HEK293 (cell line): ENCODE data around the gene DNAJC17.

ENCODE experiments used
- CTCF ChIA-PET: fragments of 350-600 bp; formaldehyde crosslinking; extraction: SDS; loops from one replicate; lab custom pipeline; 2021; ENCODE audit warnings: antibody characterized with exemption; lab: Yijun Ruan, JAX
- POLR2A ChIA-PET: fragments of 300-600 bp; formaldehyde crosslinking; extraction: SDS; loops from one replicate; lab custom pipeline; 2020; ENCODE audit warnings: antibody characterized with exemption, inconsistent platforms; lab: Yijun Ruan, JAX
- H3K27ac ChIP-seq: fragments of 200-500 bp; sonication (Bioruptor generic); 2 replicates; pipeline ENCODE4 v1.5.1; 2014; ENCODE audit warnings: low read depth, low read length, control low read depth, inconsistent platforms; ENCODE audit errors: extremely low read depth
- H3K36me3 ChIP-seq, 2 experiments: fragments of 200-500 bp in 1 of 2; sonication (Bioruptor generic) in 1 of 2; 1 replicate in 1 of 2; 2 replicates in 1 of 2; pipeline ENCODE4 v1.5.1; 2014 to 2017; ENCODE audit warnings: inconsistent platforms in 2 of 2, low read length in 2 of 2; ENCODE audit not compliant: control insufficient read depth in 2 of 2, insufficient read depth in 1 of 2
- H3K4me1 ChIP-seq: fragments of 200-500 bp; sonication (Bioruptor generic); 2 replicates; pipeline ENCODE4 v1.5.1; 2014; ENCODE audit warnings: mild to moderate bottlenecking, low read length, inconsistent platforms; ENCODE audit not compliant: control insufficient read depth, insufficient read depth
- H3K4me3 ChIP-seq: 2 replicates; pipeline ENCODE4 v1.5.1; 2011; ENCODE audit warnings: low read depth, mild to moderate bottlenecking, control low read depth, low read length, moderate library complexity
- H3K9me3 ChIP-seq: fragments of 200-500 bp; sonication (Bioruptor generic); 2 replicates; pipeline ENCODE4 v1.5.1; 2014; ENCODE audit warnings: low read depth, low read length, inconsistent platforms; ENCODE audit not compliant: control insufficient read depth, insufficient read depth
- ATF2 ChIP-seq: fragments of 450-650 bp; formaldehyde crosslinking; IDR thresholded peaks from 2 replicates; pipeline ENCODE4 v1.5.1; 2016; ENCODE audit warnings: missing biosample characterization, missing genetic modification characterization, low read depth
- FEZF1 ChIP-seq: fragments of 450-650 bp; formaldehyde crosslinking; IDR thresholded peaks from 2 replicates; pipeline ENCODE4 v1.5.1; 2016; ENCODE audit warnings: missing biosample characterization, missing genetic modification characterization
- GLIS1 ChIP-seq: fragments of 450-650 bp; formaldehyde crosslinking; IDR thresholded peaks from 2 replicates; pipeline ENCODE4 v1.5.1; 2016; ENCODE audit warnings: missing biosample characterization, missing genetic modification characterization
- HIC1 ChIP-seq: fragments of 450-650 bp; formaldehyde crosslinking; IDR thresholded peaks from 2 replicates; pipeline ENCODE4 v1.5.1; 2016; ENCODE audit warnings: missing biosample characterization, missing genetic modification characterization
- IKZF3 ChIP-seq: fragments of 450-650 bp; IDR thresholded peaks from 2 replicates; pipeline ENCODE4 v1.5.0; 2018; ENCODE audit warnings: missing biosample characterization, mild to moderate bottlenecking, missing genetic modification characterization, moderate library complexity
- MEIS1 ChIP-seq: sonication (generic); formaldehyde crosslinking; IDR thresholded peaks from 2 replicates; pipeline ENCODE4 v1.8.1; 2022; ENCODE audit warnings: missing genetic modification reagents, mild to moderate bottlenecking, borderline replicate concordance
- PRDM4 ChIP-seq: fragments of 450-650 bp; formaldehyde crosslinking; IDR thresholded peaks from 2 replicates; pipeline ENCODE4 v1.5.1; 2017; ENCODE audit warnings: missing biosample characterization, missing genetic modification characterization
- RBAK ChIP-seq: fragments of 450-650 bp; formaldehyde crosslinking; IDR thresholded peaks from 2 replicates; pipeline ENCODE4 v1.5.1; 2016; ENCODE audit warnings: missing biosample characterization, missing genetic modification characterization
- SCRT2 ChIP-seq: fragments of 450-650 bp; formaldehyde crosslinking; IDR thresholded peaks from 2 replicates; pipeline ENCODE4 v1.5.1; 2016; ENCODE audit warnings: missing biosample characterization, missing genetic modification characterization
- SP7 ChIP-seq: fragments of 450-650 bp; formaldehyde crosslinking; IDR thresholded peaks from 2 replicates; pipeline ENCODE4 v1.5.1; 2016; ENCODE audit warnings: missing biosample characterization, missing genetic modification characterization
- WT1 ChIP-seq: fragments of 450-650 bp; formaldehyde crosslinking; IDR thresholded peaks from 2 replicates; pipeline ENCODE4 v1.5.1; 2016; ENCODE audit warnings: missing biosample characterization, missing genetic modification characterization
- ZBTB17 ChIP-seq: fragments of 450-650 bp; formaldehyde crosslinking; IDR thresholded peaks from 2 replicates; pipeline ENCODE4 v1.5.1; 2016; ENCODE audit warnings: missing biosample characterization, missing genetic modification characterization
- ZBTB20 ChIP-seq: fragments of 450-650 bp; formaldehyde crosslinking; IDR thresholded peaks from 2 replicates; pipeline ENCODE4 v1.5.1; 2016; ENCODE audit warnings: missing biosample characterization, missing genetic modification characterization
- ZEB2 ChIP-seq: fragments of 450-650 bp; formaldehyde crosslinking; IDR thresholded peaks from 2 replicates; pipeline ENCODE4 v1.5.1; 2016; ENCODE audit warnings: missing biosample characterization, missing genetic modification characterization
- ZIC2 ChIP-seq: fragments of 450-650 bp; formaldehyde crosslinking; IDR thresholded peaks from 2 replicates; pipeline ENCODE4 v1.5.1; 2016; ENCODE audit warnings: missing biosample characterization, missing genetic modification characterization
- ZNF112 ChIP-seq: fragments of 450-650 bp; formaldehyde crosslinking; IDR thresholded peaks from 2 replicates; pipeline ENCODE4 v1.5.0; 2017; ENCODE audit warnings: missing biosample characterization, missing genetic modification characterization
- ZNF138 ChIP-seq: fragments of 450-650 bp; formaldehyde crosslinking; IDR thresholded peaks from 2 replicates; pipeline ENCODE4 v1.5.1; 2016; ENCODE audit warnings: missing biosample characterization, missing genetic modification characterization, borderline replicate concordance
- ZNF175 ChIP-seq: fragments of 450-650 bp; formaldehyde crosslinking; IDR thresholded peaks from 2 replicates; pipeline ENCODE4 v1.5.1; 2016; ENCODE audit warnings: missing biosample characterization, missing genetic modification characterization
- ZNF211 ChIP-seq: fragments of 450-650 bp; formaldehyde crosslinking; IDR thresholded peaks from 2 replicates; pipeline ENCODE4 v1.5.1; 2016; ENCODE audit warnings: low read depth, missing biosample characterization, missing genetic modification characterization
- ZNF214 ChIP-seq: fragments of 450-650 bp; formaldehyde crosslinking; IDR thresholded peaks from 2 replicates; pipeline ENCODE4 v1.5.1; 2017; ENCODE audit warnings: missing biosample characterization, mild to moderate bottlenecking, missing genetic modification characterization, borderline replicate concordance
- ZNF404 ChIP-seq: fragments of 450-650 bp; formaldehyde crosslinking; IDR thresholded peaks from 2 replicates; pipeline ENCODE4 v1.5.1; 2017; ENCODE audit warnings: missing biosample characterization, missing genetic modification characterization
- ZNF560 ChIP-seq: fragments of 450-650 bp; formaldehyde crosslinking; IDR thresholded peaks from 2 replicates; pipeline ENCODE4 v1.5.1; 2017; ENCODE audit warnings: missing biosample characterization, missing genetic modification characterization, borderline replicate concordance
- ZNF626 ChIP-seq: fragments of 450-650 bp; sonication (Bioruptor Pico); formaldehyde crosslinking; IDR thresholded peaks from 2 replicates; pipeline ENCODE4 v1.5.1; 2018; ENCODE audit warnings: missing biosample characterization, missing genetic modification characterization, inconsistent platforms
- ZNF777 ChIP-seq: fragments of 450-650 bp; formaldehyde crosslinking; IDR thresholded peaks from 2 replicates; pipeline ENCODE4 v1.5.1; 2017; ENCODE audit warnings: missing biosample characterization, missing genetic modification characterization, borderline replicate concordance

The DNAJC17 gene

GRCh38 chr15:40766194-40766815, 41.0 kb downstream of the DNAJC17 start (continued):
- no peak for TF ChIP-seq PRDM4 (tag by site-specific recombination)
- no peak for TF ChIP-seq MEIS1 (CRISPR knock-in tag)
- no peak for TF ChIP-seq ZNF626 (tag by site-specific recombination)
- no peak for TF ChIP-seq RBAK (tag by site-specific recombination)
- no peak for TF ChIP-seq ZNF560 (tag by site-specific recombination)

GRCh38 chr15:40764629-40765103, 42.6 kb downstream of the DNAJC17 start:
- Histone ChIP-seq H3K9me3 (no peaks in the 10 kb centered on the region), H3K36me3 (peaks cover 0 to 9% of the 10 kb centered on the region in 2 experiments; a peak in 1 of 3 replicates), H3K27ac (peak overlapping the region; percentile 87), H3K4me3 (peak overlapping the region; percentile 33), H3K4me1 (peaks cover 25% of the 10 kb centered on the region)
- ChIA-PET POLR2A (interaction anchor here (0.9 to 1.8 kb wide), 4 partner anchors 25 to 164 kb away, joined by 3 to 8 read pairs (median 4); partner anchors contain the start of genes DLL4, DNAJC17 and RAD51), CTCF (interaction anchor here (3.7 kb wide), 1 partner anchor 18 kb away, joined by 18 read pairs; no protein-coding TSS in a partner anchor)
- TF ChIP-seq ZBTB20 (tag by site-specific recombination) (peak; percentile 5; the same call in 1 of the 2 replicates), ATF2 (tag by site-specific recombination) (no peak)

- ChIA-PET POLR2A (interaction anchor here (0.6 to 1.7 kb wide), 4 partner anchors 43 to 165 kb away, joined by 3 to 8 read pairs (median 3); partner anchors contain the start of genes DLL4, DNAJC17, RAD51 and ZFYVE19), CTCF (interaction anchor here (1.0 to 3.7 kb wide), 2 partner anchors 18 to 130 kb away, joined by 4 to 18 read pairs; partner anchors contain the start of gene VPS18)
- H3K27ac ChIP-seq = peak within 1 kb of the TSS; percentile 87
- peaks cover 18% of the 10 kb centered on the region for H3K4me1 ChIP-seq
- peak within 1 kb of the TSS; percentile 33 for H3K4me3 ChIP-seq
- H3K9me3 ChIP-seq = no peaks in the 10 kb centered on the region
- H3K36me3 ChIP-seq = peaks cover 0 to 9% of the 10 kb centered on the region in 2 experiments; a peak in 1 of 3 replicates
- TF ChIP-seq ZNF138 (tag by site-specific recombination) = no peak
- TF ChIP-seq ZNF211 (tag by site-specific recombination) = no peak
- no peak for TF ChIP-seq ZNF626 (tag by site-specific recombination)
- TF ChIP-seq ZNF777 (tag by site-specific recombination) = no peak
- no peak for TF ChIP-seq ZNF175
- TF ChIP-seq SP7 (tag by site-specific recombination) = peak; percentile 34
- TF ChIP-seq WT1 = peak; percentile 36; the same call in 1 of the 2 replicates
- peak; percentile 89 for TF ChIP-seq GLIS1 (tag by site-specific recombination)
- no peak for TF ChIP-seq ZNF112 (tag by site-specific recombination)
- peak; percentile 70 for TF ChIP-seq SCRT2 (tag by site-specific recombination)
- peak; percentile 16; the same call in 1 of the 2 replicates for TF ChIP-seq IKZF3
- peak; percentile 81 for TF ChIP-seq HIC1 (tag by site-specific recombination)
- no peak for TF ChIP-seq ZNF404 (tag by site-specific recombination)
- no peak for TF ChIP-seq ZNF214
- peak; percentile 86 for TF ChIP-seq ZIC2
- TF ChIP-seq ZEB2 (tag by site-specific recombination) = peak; percentile 80; the same call in 1 of the 2 replicates
- peak; percentile 67 for TF ChIP-seq ZBTB17 (tag by site-specific recombination)
- TF ChIP-seq FEZF1 (tag by site-specific recombination) = no peak
Observed at GRCh38 chr15:40763801-40764628, 43.3 kb downstream of the DNAJC17 start, which contains the start of gene GCHFR. TSS of gene GCHFR (plus strand) at chr15:40764068. CDS start at chr15:40764181, 113 bp downstream.
